Lung microvascular endothelial cell (primary cell): ENCODE data around the gene KPNB1. TPM values are rescaled to one million over a fixed set of nuclear protein-coding genes. Genes with fewer than 3 reads are reported as not detected.

ENCODE experiments used
- DNase-seq, 2 donors: peaks; one replicate each; pipeline versions ENCODE4 v3.0.0 to v3.0.0-alpha.2; 2010; ENCODE audit warnings: low read depth in 2 of 2
- total RNA-seq: library from RNA; depleted of rRNA; stranded (reverse); fragments of >200 nt; gene quantifications from 2 replicates; pipeline ENCODE4 v1.2.1, GENCODE V29; 2014

KPNB1 gene
- total RNA-seq, 1 donor from 2014 or later: 167 TPM

DNA sequence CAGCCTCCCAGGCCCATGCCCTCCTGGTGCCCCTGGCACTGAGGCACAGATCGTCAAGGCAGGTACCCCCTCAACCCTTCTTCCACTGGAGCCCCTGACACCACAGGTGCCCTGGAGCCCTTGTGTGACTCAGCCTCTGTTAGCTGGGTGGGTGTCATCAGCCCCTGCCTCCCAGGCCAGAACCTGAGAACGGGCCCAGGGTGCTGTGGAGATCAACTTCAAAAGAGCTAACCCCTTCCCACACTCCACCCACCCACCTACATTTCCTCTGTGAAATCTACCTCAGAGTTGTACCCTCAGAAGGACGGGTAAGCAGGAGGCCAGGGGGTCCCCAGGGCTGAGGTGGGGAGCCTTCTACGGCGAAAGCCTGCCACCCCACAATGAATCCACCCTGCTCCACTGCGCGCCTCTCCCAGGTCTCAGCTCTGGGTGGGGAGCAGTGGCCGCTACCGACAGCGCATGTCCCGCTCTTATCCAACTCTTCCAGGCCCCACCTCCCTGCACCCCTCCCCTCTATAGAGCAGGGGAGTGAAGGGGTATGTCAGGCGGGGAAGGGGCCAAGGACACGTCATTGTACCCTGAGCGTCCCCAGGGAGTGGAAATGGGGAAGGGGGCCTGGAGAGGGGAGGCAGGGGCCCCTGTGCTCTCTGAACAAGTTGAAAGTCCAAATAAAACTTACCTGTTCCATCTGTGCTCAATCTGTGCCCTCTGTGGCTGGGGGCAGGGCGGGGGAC lies 61.8 kb downstream of the KPNB1 start:
- no peak for DNase-seq

DNA sequence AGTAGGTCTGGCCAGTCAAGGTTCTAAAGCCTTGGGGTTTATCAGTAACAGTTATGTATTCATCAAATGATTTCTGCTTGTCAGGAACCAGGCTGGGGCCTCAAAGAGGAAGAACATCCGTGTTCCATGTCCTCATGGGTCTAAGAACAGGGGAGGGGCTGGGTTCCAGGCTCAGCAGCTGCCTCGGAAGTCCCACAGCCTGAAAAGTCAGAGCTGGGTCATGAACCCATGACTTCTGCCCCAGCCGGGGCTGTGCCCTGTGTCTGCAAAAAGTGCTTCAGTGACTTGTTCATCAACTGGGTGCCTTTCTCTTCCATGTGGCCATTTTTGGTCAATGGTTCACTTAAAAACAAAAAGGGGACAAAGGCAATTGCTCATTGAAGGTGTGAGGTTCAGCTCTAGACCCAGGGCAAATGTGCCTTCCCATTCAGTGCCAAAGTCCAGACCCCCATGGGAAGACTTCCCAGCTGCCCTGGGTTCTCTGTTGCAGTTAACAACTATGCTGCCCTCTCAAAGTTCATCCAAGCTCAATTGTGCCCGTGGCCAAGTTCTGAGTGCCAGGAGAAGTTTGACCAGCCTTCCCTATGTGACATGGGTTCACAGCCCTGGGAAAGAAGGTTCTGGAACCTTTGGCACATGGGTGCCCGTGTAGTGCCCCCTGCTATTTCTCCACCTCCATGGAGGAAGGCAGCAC lies 62.8 kb downstream of the KPNB1 start:
- DNase-seq: no peak

DNA sequence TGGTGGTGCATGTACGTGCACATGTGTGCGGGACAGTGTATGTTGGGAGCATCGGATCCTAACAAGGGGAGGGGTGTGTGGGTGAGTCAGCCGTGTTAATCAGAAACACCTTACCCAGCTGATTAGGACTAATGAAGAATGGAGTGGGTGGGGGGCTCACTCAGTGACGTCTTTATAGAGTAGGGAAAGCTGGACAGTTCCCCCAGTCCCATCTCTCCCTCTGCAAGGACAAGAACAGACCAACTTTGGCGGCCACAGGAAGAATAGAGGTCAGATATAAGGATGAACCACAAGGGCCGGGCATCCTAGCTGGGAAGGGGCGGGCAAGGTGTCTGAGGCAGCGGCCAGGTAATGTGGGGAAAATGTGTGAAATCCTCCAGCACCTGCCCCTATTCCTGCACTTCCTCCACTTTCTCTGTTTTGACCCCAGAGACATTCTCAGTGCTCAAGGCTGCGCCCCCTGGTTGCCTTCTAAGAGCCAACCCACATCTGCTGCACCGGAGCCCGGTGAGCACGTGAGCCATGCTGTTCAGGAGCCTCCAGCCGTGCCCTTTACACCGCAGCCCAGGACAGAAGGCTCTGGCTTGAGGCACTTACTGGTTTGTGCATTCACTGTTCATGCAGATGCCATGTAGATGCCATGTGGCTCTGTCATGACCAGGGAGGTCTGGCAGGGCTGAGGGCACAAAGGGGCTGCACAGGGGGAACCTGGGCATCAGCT lies 64.4 kb downstream of the KPNB1 start:
- DNase-seq: no peak

- DNase-seq: no peak
Observed at GRCh38 chr17:47714773-47715396, 65.2 kb downstream of the KPNB1 start.

DNA sequence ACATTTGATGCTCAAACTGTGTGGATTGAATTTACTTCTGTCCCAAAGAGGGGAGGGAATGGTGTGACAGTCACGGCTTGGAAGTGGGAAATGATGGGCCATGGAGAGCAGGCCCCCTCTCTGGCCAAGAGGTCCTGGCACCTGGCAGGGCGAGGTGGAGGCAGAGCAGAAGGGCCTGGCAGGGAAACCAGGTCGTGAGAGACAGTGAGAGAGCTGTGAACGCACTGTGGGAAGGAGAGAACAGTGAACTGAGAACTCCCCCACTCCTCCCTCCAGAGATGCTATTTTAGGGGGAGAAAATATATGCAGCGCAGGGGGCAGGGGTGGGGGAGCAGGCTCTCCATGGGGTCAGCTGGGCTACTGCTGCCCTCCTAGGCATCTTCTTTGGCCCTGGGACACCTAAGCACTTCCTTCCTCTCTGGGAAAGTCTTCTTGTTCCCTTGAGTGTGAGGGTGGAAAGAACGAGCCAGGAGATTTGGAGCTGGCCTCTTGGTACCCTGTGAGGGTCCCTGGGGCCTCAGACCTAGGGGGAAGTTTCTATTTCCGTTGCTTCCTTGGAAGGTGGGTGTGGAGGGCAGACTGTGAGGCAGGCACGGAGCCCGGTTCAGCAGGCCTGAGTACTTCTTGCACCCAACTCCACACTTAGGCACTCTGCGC lies 66.1 kb downstream of the KPNB1 start:
- DNase-seq: no peak

GRCh38 chr17:47716375-47716774 lies 66.7 kb downstream of the KPNB1 start:
- no peak for DNase-seq

GRCh38 chr17:47717261-47717697 lies 67.6 kb downstream of the KPNB1 start:
- peak in 1 of 2 donors; percentile 27 for DNase-seq

DNA sequence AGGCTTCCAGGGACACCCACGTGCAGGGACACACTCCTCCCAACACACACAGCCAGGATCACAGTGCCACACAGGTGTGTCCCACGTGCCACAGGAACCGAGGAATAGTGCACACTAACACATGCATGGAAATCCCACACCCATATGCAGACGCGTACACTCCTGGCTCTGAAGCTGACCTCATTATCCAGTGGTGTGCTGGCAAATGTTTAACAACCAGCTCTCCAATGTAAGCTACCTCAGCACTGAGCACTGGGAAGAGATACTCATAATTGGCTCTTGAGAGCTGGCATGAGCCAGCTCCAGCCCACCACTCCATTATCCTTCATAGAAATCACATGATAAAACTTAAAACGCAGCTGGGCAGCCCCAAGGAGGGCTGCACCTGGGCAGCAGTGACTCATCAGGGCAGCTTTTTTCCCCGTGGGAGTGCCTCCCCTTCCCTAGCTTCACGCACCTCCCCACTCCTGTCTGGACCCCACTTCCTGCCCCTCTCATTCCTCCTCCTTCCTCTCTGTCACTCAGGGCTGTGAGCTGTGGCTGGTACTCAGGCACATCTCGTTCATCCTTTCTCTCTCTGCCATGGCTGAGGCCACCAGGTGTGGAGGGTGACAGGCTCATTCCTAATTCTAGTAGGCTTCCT lies 68.4 kb downstream of the KPNB1 start:
- DNase-seq: no peak

GRCh38 chr17:47718634-47719405 lies 69.1 kb downstream of the KPNB1 start:
- DNase-seq: no peak

DNA sequence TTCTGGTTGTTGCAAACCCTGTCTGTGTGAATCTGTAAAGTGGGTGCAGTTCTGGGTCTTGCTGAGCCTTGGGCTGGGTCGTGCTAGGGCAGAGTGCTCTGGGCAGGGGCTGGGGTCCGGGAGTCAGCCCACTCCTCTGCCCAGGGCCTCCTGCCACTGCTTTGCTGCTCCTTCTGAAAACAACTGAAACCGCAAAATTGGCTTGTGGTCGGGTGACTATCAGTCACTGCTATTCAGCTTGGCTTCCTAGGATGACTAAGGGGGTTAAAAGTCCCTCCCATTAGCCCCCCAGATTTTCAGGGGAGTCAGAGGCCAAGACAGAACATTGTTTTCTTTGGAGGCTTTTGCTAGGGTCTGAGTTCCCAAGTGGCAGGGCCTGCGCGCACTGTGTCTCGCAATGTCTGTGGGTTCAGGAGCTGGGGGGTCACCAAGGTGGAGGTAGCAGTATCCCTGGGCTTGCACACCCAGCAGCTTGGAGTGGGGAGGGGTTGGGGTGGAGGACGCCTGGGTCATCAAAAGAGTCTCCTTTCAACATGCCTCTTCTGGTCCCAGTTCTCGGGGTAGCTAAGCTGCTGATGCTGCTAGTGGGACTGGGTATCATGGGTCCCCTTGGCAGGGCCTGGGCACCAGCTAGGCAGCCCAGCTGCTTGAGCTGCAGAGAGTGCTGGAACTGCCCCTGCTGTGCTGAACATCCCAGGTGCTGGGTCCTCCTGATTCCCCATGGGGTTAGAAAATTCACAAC lies 69.9 kb downstream of the KPNB1 start:
- DNase-seq: peak in 1 of 2 donors; percentile 19

DNA sequence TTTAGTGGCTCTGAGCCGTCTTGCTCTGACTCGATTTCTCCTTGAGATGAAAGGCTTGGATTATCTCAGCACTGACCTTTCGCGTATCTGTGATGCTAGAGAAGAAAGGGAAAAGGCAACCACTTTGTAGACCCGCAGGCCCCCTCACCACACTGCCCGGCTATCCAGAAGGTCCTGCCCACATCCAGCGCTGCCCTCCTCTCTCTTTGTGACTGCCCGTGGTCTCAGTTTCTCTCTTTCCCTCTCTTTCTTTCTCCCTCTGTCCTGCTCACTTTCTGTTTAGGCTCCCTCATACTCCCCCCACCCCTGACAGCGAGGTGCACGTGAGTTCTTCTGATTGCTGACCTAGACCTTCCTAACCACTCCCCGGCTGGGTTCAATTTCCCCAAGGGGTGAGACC lies 70.5 kb downstream of the KPNB1 start:
- DNase-seq: no peak

DNA sequence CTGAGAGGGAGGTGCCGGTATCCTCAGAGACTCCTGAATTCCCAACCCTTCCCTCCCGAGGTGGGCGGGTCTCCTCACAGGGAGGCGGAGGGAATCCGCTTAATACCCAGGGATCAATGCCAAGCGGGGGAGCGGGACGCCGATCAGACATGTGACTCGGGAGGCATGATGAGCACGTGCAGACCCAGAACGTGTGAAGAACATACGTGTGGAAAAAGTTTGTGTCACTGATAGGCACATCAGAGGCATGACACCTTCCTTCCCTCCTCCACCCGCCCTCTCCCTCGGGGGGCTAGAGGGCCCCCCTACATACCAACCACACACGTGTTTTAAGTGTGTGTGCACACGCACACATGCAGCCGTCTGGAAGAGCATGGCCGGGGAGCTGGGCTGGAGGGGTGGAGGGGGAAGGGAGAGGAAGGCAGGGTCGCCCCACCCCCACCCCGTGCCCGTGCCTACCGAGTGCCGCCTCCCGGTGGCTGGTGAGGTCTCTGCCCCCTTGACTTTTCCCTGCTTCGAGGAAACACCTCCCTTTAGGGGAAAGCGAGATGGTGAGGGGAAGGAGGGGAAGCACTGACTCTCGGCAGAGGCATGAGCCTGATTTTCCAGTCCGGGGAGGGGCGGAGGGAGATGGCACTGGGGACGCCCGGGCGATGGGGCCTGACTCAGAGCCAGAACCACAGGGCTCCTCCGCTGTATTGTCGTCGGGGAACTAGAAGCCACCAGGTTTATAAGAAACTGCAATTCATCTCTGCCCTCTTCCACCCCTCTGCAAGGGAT lies 71.2 kb downstream of the KPNB1 start:
- peak in 1 of 2 donors; percentile 45 for DNase-seq

DNA sequence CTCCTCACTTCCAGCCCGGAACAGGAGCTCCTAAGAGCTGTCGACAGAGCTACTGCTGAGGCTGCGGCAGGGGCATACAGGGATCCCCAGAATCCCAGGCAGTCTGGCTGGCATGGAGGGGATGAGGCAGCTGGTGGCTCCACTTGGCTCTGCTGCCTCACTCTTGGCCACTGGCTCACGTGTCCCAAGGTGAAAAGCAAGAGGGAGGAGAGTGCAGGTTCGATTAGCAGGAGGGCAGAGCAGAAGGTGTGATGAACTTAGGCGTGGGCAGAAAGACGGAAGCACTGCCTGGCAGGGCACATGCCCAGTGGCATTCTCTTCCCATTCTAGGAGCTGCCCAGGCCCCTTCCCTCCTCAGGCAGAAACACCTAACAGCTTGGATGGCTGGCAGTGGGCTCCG lies 72.0 kb downstream of the KPNB1 start:
- DNase-seq: no peak

DNA sequence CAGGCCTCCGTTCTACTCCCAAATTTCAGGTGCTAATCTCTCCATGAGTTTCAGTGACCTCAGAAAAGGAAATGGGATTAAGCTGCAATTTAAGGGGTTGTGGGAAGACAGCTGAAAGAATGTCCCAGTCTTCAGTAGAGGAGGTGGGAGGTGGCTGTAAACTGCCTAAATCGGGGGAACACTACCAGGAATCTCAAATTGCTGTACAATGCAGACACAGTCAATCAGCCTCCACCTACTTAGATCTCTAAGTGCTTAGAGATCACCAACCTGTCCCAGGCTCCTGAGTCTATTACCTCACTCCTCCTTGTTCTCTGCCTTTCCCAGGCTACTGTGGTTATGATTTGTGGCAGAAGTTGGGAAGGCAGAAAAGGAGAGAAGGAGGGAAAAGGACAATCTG lies 75.0 kb downstream of the KPNB1 start:
- DNase-seq: no peak

- DNase-seq: no peak
Observed at GRCh38 chr17:47725446-47726111, 75.9 kb downstream of the KPNB1 start.

- no peak for DNase-seq
Observed at GRCh38 chr17:47726796-47727703, 77.3 kb downstream of the KPNB1 start.

DNA sequence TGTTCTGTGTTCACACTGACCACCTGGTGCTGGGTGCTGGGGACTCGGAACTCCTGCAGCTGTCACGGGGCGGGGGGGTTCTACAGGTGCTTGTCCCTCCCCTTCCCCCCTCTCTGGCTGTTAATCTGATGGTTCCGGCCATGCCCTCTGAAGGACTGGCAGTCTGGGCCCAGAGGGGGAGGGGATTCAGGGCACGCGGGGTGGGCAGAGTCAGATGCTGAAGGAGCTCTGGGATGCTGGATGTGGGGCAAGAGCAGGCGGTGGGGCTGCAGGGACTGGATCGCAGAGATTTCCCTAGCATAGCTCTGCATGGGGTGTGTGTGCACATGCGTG lies 78.0 kb downstream of the KPNB1 start:
- DNase-seq: no peak
